ENCODE data around the gene ZKSCAN7. TPM values are rescaled to one million over a fixed set of nuclear protein-coding genes. Genes with fewer than 3 reads are reported as not detected.
A peak's percentile ranks its signal among the peaks of the same experiment; 100 is the strongest.

ZKSCAN7 gene
- total RNA-seq = 1 to 10 TPM in 2 of 4 donors, under 1 TPM in 2; 0.37 to 3.2 (median 1.0) TPM

GRCh38 chr3:44554626-44555592 is at the start of gene ZKSCAN7:
ZKSCAN7 (plus strand) TSS chr3:44555193; CDS start chr3:44557048, 1,855 bp downstream.
- peak; percentile 44 for DNase-seq
- H3K4me3 ChIP-seq = peak within 1 kb of the TSS; percentile 35 to 79 (median 49)
- intact Hi-C loops (cut with DNase I; ENCODE audit: low total_unique reads) (no loop called here), in situ Hi-C loops (cut with MboI; ENCODE audit: low pct_ligation_motif_present in 1 of 4, low pct_unique_long_range_greater_than_20kb in 1 of 4, low sequenced_read_pairs in 3 of 4) (no loop called here)
- TF ChIP-seq EP300 (IDR thresholded peaks at IDR 0.05; ENCODE audit: low read depth) (no peak), POLR2A (IDR thresholded peaks at IDR 0.05) (no peak), POLR2AphosphoS5 (IDR thresholded peaks at IDR 0.05) (no peak), CTCF (IDR thresholded peaks at IDR 0.05) (no peak)
- no peaks in the 10 kb centered on the region for H3K9me3 ChIP-seq
- WGBS, 2 donors (ENCODE audit: low coverage in 1 of 2) = 11% methylated on average over 41 of the region's 68 CpGs; no CpG with 5 or more reads in 1 of the 2 donors
- H3K36me3 ChIP-seq = no peaks in the 10 kb centered on the region
- peak within 1 kb of the TSS; percentile 35 to 70 (median 54) for H3K27ac ChIP-seq
- peaks cover 26% of the 10 kb centered on the region for H3K27me3 ChIP-seq
- H3K4me1 ChIP-seq = peaks cover 0 to 14% (median 8%) of the 10 kb centered on the region in 4 donors

GRCh38 chr3:44506556-44506955 is 48.4 kb upstream of the ZKSCAN7 start:
- H3K36me3 ChIP-seq = peaks cover 0 to 20% (median 4%) of the 10 kb centered on the region in 4 donors
- H3K27ac ChIP-seq = no peak overlapping the region
- H3K27me3 ChIP-seq = no peaks in the 10 kb centered on the region
- no peak for DNase-seq
- intact Hi-C loops (cut with DNase I; ENCODE audit: low total_unique reads) = no loop called here
- TF ChIP-seq POLR2A (IDR thresholded peaks at IDR 0.05) (no peak), POLR2AphosphoS5 (IDR thresholded peaks at IDR 0.05) (no peak), CTCF (IDR thresholded peaks at IDR 0.05) (no peak), EP300 (IDR thresholded peaks at IDR 0.05; ENCODE audit: low read depth) (no peak)
- H3K9me3 ChIP-seq = peaks cover 8 to 16% of the 10 kb centered on the region in 2 donors
- H3K4me3 ChIP-seq = no peak overlapping the region
- peaks cover 6 to 23% (median 15%) of the 10 kb centered on the region in 4 donors for H3K4me1 ChIP-seq
- WGBS, 2 donors (ENCODE audit: low coverage in 1 of 2) = 80 to 92% methylated on average over 3 of the region's 3 CpGs
- in situ Hi-C loops (cut with MboI; ENCODE audit: low pct_ligation_motif_present in 1 of 4, low pct_unique_long_range_greater_than_20kb in 1 of 4, low sequenced_read_pairs in 3 of 4) = no loop called here

GRCh38 chr3:44506961-44507360 is 48.0 kb upstream of the ZKSCAN7 start:
- TF ChIP-seq POLR2A (IDR thresholded peaks at IDR 0.05) (no peak), EP300 (IDR thresholded peaks at IDR 0.05; ENCODE audit: low read depth) (no peak), POLR2AphosphoS5 (IDR thresholded peaks at IDR 0.05) (no peak), CTCF (IDR thresholded peaks at IDR 0.05) (no peak)
- WGBS, 2 donors (ENCODE audit: low coverage in 1 of 2) = 85 to 96% methylated on average over 5 of the region's 5 CpGs
- Histone ChIP-seq H3K9me3 (peaks cover 4 to 15% of the 10 kb centered on the region in 2 donors), H3K4me1 (peaks cover 6 to 27% (median 15%) of the 10 kb centered on the region in 4 donors), H3K27ac (no peak overlapping the region), H3K27me3 (no peaks in the 10 kb centered on the region), H3K36me3 (peaks cover 0 to 16% (median 3%) of the 10 kb centered on the region in 4 donors), H3K4me3 (no peak overlapping the region)
- intact Hi-C loops (cut with DNase I; ENCODE audit: low total_unique reads) = no loop called here
- in situ Hi-C loops (cut with MboI; ENCODE audit: low pct_ligation_motif_present in 1 of 4, low pct_unique_long_range_greater_than_20kb in 1 of 4, low sequenced_read_pairs in 3 of 4) = no loop called here
- no peak for DNase-seq

- Histone ChIP-seq H3K27me3 (no peaks in the 10 kb centered on the region), H3K36me3 (peaks cover 0 to 10% (median 0%) of the 10 kb centered on the region in 4 donors), H3K9me3 (peaks cover 0 to 9% of the 10 kb centered on the region in 2 donors), H3K4me1 (peaks cover 6 to 27% (median 15%) of the 10 kb centered on the region in 4 donors), H3K27ac (peak overlapping the region; percentile 89 to 96 (median 92)), H3K4me3 (peak overlapping the region in 3 of 4 donors; percentile 88 to 97 (median 97))
- WGBS, 2 donors (ENCODE audit: low coverage in 1 of 2) = 40 to 52% methylated on average over 2 of the region's 2 CpGs
- TF ChIP-seq POLR2A (IDR thresholded peaks at IDR 0.05) = no peak
- no peak for TF ChIP-seq EP300 (IDR thresholded peaks at IDR 0.05; ENCODE audit: low read depth)
- TF ChIP-seq POLR2AphosphoS5 (IDR thresholded peaks at IDR 0.05) = no peak
- no peak for TF ChIP-seq CTCF (IDR thresholded peaks at IDR 0.05)
- in situ Hi-C loops (cut with MboI; ENCODE audit: low pct_ligation_motif_present in 1 of 4, low pct_unique_long_range_greater_than_20kb in 1 of 4, low sequenced_read_pairs in 3 of 4) = no loop called here
- DNase-seq = no peak
- intact Hi-C loops (cut with DNase I; ENCODE audit: low total_unique reads) = no loop called here
Measured at GRCh38 chr3:44509393-44509921, 45.5 kb upstream of the ZKSCAN7 start.

Data from transverse colon (tissue), 4 donors.